Loucy (cell line): Measurements from ENCODE around the gene TGOLN2.

Source experiments
- H2AFZ ChIP-seq: fragments of 200-600 bp; sonication (generic); 2 replicates; pipeline ENCODE4 v1.6.0; 2016; ENCODE audit warnings: antibody characterized with exemption, mild to moderate bottlenecking, low read length, moderate library complexity
- H3F3A ChIP-seq: fragments of 200-600 bp; 2 replicates; pipeline ENCODE4 v1.6.0; 2016; ENCODE audit warnings: antibody characterized with exemption, low read depth, mild to moderate bottlenecking
- H3K27me3 ChIP-seq: fragments of 200-600 bp; sonication (generic); 2 replicates; pipeline ENCODE4 v1.6.1; 2014; ENCODE audit warnings: low read length, mild to moderate bottlenecking; ENCODE audit not compliant: insufficient read depth, poor library complexity, severe bottlenecking
- H3K36me3 ChIP-seq: fragments of 200-600 bp; sonication (generic); 2 replicates; pipeline ENCODE4 v1.6.1; 2016; ENCODE audit warnings: low read length; ENCODE audit not compliant: insufficient read depth
- H3K4me1 ChIP-seq: fragments of 200-600 bp; sonication (generic); 2 replicates; pipeline ENCODE4 v1.5.1; 2014; ENCODE audit warnings: low read length, mild to moderate bottlenecking; ENCODE audit not compliant: insufficient read depth, poor library complexity, severe bottlenecking
- H3K4me2 ChIP-seq: fragments of 200-600 bp; sonication (generic); 2 replicates; pipeline ENCODE4 v1.6.0; 2014; ENCODE audit warnings: antibody characterized with exemption, low read length, low read depth, mild to moderate bottlenecking; ENCODE audit not compliant: poor library complexity, severe bottlenecking
- H3K4me3 ChIP-seq: fragments of 200-600 bp; sonication (generic); 2 replicates; pipeline ENCODE4 v1.5.1; 2014; ENCODE audit warnings: low read length, mild to moderate bottlenecking, mixed read lengths; ENCODE audit not compliant: poor library complexity, severe bottlenecking
- H3K79me2 ChIP-seq: fragments of 200-600 bp; sonication (generic); 2 replicates; pipeline ENCODE4 v1.6.1; 2014; ENCODE audit warnings: low read length; ENCODE audit not compliant: insufficient read depth
- H3K9ac ChIP-seq: fragments of 200-600 bp; sonication (generic); 2 replicates; pipeline ENCODE4 v1.6.0; 2014; ENCODE audit warnings: mild to moderate bottlenecking, low read depth, low read length, moderate library complexity; ENCODE audit not compliant: poor library complexity, severe bottlenecking
- H3K9me2 ChIP-seq: fragments of 200-600 bp; sonication (generic); replicated peaks from 2 replicates; pipeline ENCODE4 v1.6.1; 2016; ENCODE audit warnings: low read depth, low read length, mixed read lengths
- H3K9me3 ChIP-seq: fragments of 200-600 bp; sonication (generic); 2 replicates; pipeline ENCODE4 v1.6.1; 2014; ENCODE audit warnings: mild to moderate bottlenecking, antibody characterized with exemption, low read length, low read depth; ENCODE audit not compliant: insufficient read depth
- H4K20me1 ChIP-seq: fragments of 200-600 bp; sonication (generic); 2 replicates; pipeline ENCODE4 v1.6.0; 2014; ENCODE audit warnings: antibody characterized with exemption, low read length, mild to moderate bottlenecking; ENCODE audit not compliant: insufficient read depth, poor library complexity, severe bottlenecking
- CTCF ChIP-seq: fragments of 200-600 bp; sonication (generic); conservative IDR thresholded peaks from 2 replicates; pipeline ENCODE4 v1.5.1; 2014; ENCODE audit warnings: mild to moderate bottlenecking, antibody characterized with exemption, low read length
- EZH2phosphoT487 ChIP-seq: fragments of 200-600 bp; IDR thresholded peaks from 2 replicates; pipeline ENCODE4 v1.6.1; 2018; ENCODE audit warnings: antibody characterized with exemption, mild to moderate bottlenecking, moderate library complexity, borderline replicate concordance

TGOLN2 gene

GRCh38 chr2:85314884-85315242 lies 12.9 kb downstream of the TGOLN2 start:
- Histone ChIP-seq H3K79me2 (peaks cover 25% of the 10 kb centered on the region), H3F3A (no peaks in the 10 kb centered on the region), H2AFZ (no peak overlapping the region), H3K9ac (no peak overlapping the region), H3K9me3 (no peaks in the 10 kb centered on the region), H3K27me3 (no peaks in the 10 kb centered on the region), H3K4me1 (peaks cover 14% of the 10 kb centered on the region), H3K36me3 (peaks cover 44% of the 10 kb centered on the region; the same call in 1 of the 2 replicates), H3K4me3 (no peak overlapping the region), H4K20me1 (peaks cover 24% of the 10 kb centered on the region), H3K9me2 (no peaks in the 10 kb centered on the region), H3K4me2 (no peak overlapping the region)
- TF ChIP-seq CTCF, result no peak
- no peak for TF ChIP-seq EZH2phosphoT487

- no peaks in the 10 kb centered on the region for H3K27me3 ChIP-seq
- no peak overlapping the region for H3K4me3 ChIP-seq
- peaks cover 4% of the 10 kb centered on the region for H4K20me1 ChIP-seq
- no peak overlapping the region for H2AFZ ChIP-seq
- 0 out of 2 replicates have a peak, but pooled peaks cover 7% of the 10 kb centered on the region for H3K79me2 ChIP-seq
- peaks cover 10% of the 10 kb centered on the region for H3K4me1 ChIP-seq
- H3F3A ChIP-seq, result no peaks in the 10 kb centered on the region
- no peak for TF ChIP-seq EZH2phosphoT487
- TF ChIP-seq CTCF, result no peak
- H3K9me2 ChIP-seq, result no peaks in the 10 kb centered on the region
- no peak overlapping the region for H3K9ac ChIP-seq
- H3K4me2 ChIP-seq, result no peak overlapping the region
- no peaks in the 10 kb centered on the region for H3K9me3 ChIP-seq
- peaks cover 28% of the 10 kb centered on the region; the same call in 1 of the 2 replicates for H3K36me3 ChIP-seq
Observed at GRCh38 chr2:85312404-85312803, 15.4 kb downstream of the TGOLN2 start.

- H3K4me1 ChIP-seq, result peaks cover 16% of the 10 kb centered on the region
- no peak overlapping the region for H3K4me3 ChIP-seq
- TF ChIP-seq CTCF (no peak), EZH2phosphoT487 (no peak)
- no peak overlapping the region for H3K9ac ChIP-seq
- H2AFZ ChIP-seq, result no peak overlapping the region
- H3K9me2 ChIP-seq, result no peaks in the 10 kb centered on the region
- H3K79me2 ChIP-seq, result no peaks in the 10 kb centered on the region
- peaks cover 11% of the 10 kb centered on the region; the same call in 1 of the 2 replicates for H3K36me3 ChIP-seq
- no peak overlapping the region for H3K4me2 ChIP-seq
- no peaks in the 10 kb centered on the region for H3K27me3 ChIP-seq
- H3K9me3 ChIP-seq, result no peaks in the 10 kb centered on the region
- H3F3A ChIP-seq, result no peaks in the 10 kb centered on the region
- H4K20me1 ChIP-seq, result no peaks in the 10 kb centered on the region
Observed at GRCh38 chr2:85310330-85310729, 17.5 kb downstream of the TGOLN2 start.
